Effector CD8-positive, alpha-beta T cell (primary cell): ENCODE measurements around the gene LRATD1.

Experiments used
- DNase-seq: peaks from one replicate; lab custom pipeline; 2025; lab: John Stamatoyannopoulos, UW

LRATD1 gene

DNA sequence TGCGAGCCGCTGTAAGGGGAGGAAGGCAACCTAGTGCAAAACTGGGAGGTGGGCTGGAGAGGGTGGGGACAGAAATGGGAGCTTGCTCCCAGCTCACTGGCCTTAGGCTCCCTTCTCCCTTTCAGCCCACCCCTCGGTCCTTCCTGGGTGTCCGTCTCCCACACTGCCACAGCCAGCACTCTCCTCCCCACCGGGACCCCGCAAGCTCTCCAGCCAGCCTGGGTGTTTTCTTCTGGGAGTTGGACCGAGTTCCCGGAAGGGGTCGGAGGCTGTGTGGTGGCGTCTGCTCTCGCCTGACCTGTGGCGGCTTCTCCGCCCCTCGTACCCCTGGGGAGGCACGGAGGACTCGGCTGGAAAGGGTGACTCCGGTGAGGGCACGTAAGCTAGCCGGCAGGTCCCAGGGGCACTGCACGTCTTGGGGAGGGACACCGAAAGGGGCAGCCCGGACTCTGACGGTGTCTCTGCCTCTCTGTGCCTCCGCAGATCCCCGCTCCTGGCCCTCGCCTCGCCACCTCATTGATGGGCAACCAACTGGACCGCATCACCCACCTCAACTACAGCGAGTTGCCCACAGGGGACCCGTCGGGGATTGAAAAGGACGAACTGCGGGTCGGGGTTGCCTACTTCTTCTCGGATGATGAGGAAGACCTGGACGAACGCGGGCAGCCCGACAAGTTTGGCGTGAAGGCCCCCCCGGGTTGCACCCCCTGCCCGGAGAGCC lies 1.1 kb downstream of the LRATD1 start:
- no peak for DNase-seq

- no peak for DNase-seq
Measured at GRCh38 chr2:14634182-14634488, 1.6 kb downstream of the LRATD1 start.

GRCh38 chr2:14634489-14635390 lies 2.2 kb downstream of the LRATD1 start:
- DNase-seq = no peak

GRCh38 chr2:14635391-14635871 lies 2.9 kb downstream of the LRATD1 start:
- DNase-seq = no peak

DNA sequence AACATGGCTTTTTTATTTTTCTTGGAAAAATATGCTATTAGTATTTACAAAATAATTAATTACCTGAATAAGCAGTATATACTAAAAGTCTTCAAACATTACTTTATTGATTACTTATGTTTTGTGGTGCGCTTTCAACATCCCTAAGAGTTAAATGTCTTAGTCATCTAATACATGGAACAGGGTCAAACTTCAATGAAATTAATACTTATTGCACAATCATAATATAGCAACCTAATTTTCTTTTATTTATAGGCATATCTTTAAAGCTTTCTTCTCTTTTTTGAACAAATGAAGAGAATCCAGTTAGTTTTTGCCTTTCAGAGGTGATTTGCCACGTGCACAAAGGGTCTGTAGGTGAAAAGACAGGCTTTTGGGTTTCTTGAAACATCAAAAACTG lies 6.0 kb downstream of the LRATD1 start:
- DNase-seq = no peak

DNA sequence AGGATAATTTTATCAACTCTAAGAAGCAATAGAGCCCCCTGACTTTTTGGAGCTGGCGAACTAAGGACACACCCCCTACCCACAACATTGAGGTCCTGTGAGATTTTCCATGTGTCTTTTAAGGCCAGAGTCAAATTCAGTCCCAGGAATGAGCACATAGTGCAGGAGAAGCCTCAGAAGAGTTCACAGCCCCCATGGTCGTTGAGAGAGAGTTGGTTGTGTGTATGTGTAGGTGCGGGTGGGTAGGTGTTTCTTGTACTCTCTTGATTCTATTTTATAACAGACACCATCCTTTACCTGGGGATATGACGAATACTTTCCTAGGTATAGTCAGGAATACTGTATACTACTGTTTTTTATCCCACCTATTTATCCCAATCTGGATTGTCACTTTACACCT lies 8.6 kb downstream of the LRATD1 start:
- no peak for DNase-seq

DNA sequence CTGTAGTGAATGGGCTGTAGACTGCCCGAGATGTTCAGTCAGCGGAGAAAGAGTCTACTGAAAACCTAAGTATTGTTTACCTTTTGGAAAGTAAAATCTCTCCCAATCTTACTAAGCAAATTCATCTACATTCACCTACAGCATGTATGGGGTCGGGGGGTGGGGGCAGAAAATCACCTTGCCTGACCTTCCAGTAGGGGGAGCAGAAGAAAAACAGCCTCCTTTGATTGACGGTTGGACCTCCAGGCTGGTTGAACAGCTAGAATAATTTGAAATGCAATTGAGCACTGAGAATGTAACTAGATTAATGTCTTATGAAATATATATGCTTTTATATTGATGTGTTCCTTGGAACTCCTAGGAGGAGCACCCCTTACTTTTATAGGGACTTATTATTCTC lies 10.0 kb downstream of the LRATD1 start:
- DNase-seq = no peak

- DNase-seq = no peak
Measured at GRCh38 chr2:14647714-14648113, 15.2 kb downstream of the LRATD1 start.

DNA sequence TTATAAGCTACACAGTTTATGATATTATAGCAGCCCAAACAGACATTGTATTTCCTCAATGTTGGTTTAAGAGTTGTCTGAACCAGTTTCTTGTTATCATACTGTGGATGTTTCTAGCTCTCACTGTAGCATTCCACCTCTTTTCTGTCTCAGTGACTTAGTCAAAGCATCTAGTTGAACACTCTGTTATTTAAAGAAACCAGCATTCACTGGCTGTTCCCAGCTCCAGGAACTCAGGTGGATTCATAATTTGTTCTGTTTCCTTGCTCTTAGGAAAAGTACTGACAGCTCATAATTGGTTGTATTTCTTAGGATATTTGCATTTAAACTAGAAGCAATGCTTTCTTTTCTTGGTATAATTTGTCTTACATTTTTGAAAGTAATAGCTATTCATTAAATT lies 17.5 kb downstream of the LRATD1 start:
- no peak for DNase-seq

GRCh38 chr2:14654835-14655282 lies 22.3 kb downstream of the LRATD1 start:
- DNase-seq = no peak

DNA sequence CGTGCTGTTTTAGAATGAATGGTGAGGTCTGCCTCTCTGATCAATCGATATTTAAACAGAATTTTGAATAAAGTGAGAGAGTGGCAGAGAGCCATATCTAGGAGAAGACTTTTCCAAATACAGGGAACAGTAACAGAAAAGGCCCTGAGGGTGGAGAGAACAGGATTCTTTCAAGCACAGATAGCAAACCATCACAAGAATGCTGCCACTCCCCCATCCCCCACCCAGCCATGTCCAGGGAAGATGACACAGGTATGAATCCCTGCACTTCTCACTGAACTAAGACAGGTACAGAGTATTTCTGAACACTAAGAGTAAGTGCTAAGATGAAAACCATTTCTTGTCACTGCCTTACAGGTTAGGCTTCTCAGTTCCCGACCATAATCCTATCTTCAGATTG lies 23.6 kb downstream of the LRATD1 start:
- no peak for DNase-seq

DNA sequence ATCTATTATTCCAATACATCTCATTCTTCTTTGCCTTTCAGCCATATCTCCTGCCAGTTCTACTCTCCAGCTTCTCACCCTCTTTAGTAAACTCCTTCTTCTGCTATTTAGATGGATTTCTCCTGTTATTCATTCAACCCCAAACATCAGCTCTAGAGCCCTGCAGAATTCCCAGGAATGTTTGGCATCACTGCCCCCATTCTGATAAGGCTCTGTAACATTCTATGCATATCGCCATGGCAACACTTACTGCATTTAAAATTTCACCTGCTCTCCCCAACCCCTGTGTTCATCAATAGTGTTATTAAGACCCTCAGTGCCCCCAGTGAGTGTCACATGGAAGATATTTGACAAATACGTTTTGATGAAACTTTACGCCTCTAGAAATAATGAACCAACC lies 28.6 kb downstream of the LRATD1 start:
- no peak for DNase-seq

DNA sequence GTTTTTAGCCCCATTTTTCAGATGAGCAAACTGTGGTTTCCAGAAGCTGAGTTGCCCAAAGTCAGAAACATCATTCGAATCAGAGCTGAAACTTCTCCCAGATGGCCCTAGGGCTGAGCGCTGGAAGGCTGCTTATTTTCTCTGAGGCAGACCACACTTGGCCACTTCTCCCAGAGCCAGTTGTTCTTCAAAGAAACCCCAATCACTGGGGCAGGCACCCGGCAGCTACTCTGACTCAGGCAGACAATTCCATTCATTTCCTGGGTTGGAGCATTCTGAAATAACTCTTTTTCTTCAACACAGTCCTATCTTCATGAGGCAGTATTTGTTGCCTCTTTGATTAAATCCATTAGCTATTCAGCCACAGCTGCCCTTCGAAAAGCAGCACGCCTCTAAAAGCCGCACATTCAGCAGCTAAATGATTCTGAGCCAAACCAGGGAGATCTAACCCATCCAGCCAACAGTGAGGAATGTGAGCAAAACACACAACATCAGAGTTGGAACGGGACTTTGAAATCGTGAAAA lies 40.9 kb downstream of the LRATD1 start:
- no peak for DNase-seq

- DNase-seq = no peak
Measured at GRCh38 chr2:14675489-14675888, 43.0 kb downstream of the LRATD1 start.

DNA sequence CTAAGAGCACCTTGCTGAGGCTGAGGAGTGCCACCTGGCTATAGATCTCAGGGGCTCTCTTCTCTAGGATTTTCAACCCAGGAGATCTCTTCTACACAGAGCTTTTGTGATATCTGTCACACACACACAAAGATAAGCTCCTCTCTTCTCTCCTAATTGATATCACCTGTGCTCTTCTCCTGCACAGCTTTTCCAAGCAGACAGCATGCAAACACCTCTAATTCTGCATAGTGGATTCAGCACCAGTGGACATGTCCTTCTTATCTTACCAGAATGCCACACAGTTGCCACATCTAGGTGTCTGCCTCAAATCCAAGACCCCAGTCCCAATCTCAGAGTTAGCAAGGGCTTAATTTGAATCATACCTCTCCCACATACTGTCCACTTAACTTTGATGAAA lies 43.9 kb downstream of the LRATD1 start:
- DNase-seq = no peak

DNA sequence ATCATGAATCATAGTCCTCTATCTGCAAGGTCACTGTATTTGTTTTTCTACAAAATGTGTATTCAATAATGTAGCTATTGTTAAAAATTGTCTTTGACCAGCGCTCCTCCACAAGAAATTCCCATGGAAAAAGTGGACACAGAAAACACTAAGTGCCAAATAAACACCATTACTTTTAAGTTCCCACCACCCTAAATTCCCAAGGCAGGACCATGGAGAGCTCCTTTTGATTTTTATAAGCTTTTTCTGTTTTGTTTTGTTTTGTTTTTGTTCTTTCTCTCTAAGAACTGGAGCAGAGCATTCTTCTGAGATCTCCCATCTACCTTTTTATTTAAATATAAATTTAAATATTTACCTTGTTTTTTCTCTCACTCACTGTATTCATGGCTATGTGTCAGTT lies 44.5 kb downstream of the LRATD1 start:
- DNase-seq = no peak

DNA sequence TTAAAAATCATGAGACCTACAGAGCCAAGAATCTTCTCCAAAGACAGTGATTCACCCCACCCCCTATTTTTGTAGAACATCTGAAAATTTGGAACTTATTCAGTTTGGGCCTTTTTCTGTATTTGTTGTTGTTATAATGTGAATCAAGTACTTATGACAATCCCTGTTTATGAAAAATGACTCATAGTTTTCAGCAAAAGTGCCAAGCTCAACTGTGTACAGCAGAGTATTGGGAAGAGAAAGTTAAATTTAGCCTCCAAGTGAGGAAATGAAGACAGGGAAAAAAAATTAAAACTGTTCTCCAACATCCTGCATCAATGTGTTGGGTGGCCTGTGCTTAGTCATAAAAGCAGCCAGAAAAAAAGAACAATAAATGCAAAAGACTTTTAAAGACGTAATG lies 46.2 kb downstream of the LRATD1 start:
- DNase-seq = no peak

DNA sequence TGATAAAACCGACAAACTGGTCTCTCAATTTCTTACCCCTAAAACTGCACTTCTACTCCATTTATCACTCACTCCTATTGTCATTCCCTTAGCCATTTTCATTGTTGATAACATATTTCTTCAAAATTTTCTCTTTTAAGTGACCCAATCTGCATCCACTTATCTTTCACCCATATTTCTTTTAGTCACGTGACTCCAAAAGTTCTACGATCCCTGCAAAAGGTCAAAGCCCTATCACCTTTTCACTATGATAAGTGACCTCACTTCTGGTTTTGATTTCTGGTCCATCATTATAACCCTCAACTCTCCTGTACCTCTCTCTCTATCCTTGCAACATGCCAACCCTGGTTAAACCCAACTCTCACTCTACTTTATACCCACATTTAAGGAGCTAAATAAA lies 49.1 kb downstream of the LRATD1 start:
- DNase-seq = no peak
